Measurements from ENCODE around the gene CCM2L.

The CCM2L gene

GRCh38 chr20:31974296-31974695 lies 35.9 kb upstream of the CCM2L start:
- WGBS: 100% methylated on average over 2 of the region's 2 CpGs
- Histone ChIP-seq H3K23ac (ENCODE audit: low read length in 2 of 2) (no peak overlapping the region), H2AK5ac (ENCODE audit: low read length, severe bottlenecking) (no peak overlapping the region), H3K4ac (ENCODE audit: low read depth in 1 of 2, low read length in 2 of 2) (no peak overlapping the region), H3K14ac (ENCODE audit: low read length in 2 of 2) (no peak overlapping the region), H3K27me3 (ENCODE audit: control insufficient read depth in 1 of 2, insufficient read depth in 1 of 2, low read length in 2 of 2) (peaks cover 65 to 82% of the 10 kb centered on the region in 2 experiments), H2BK12ac (ENCODE audit: low read length in 2 of 2) (no peak overlapping the region), H2AFZ (ENCODE audit: low read depth, low read length) (no peak overlapping the region), H3K4me2 (ENCODE audit: low read length, poor library complexity, severe bottlenecking) (no peak overlapping the region), H4K91ac (ENCODE audit: low read length) (no peak overlapping the region), H3K9ac (ENCODE audit: low read length) (no peak overlapping the region), H3K4me3 (ENCODE audit: insufficient read depth in 1 of 2, low read depth in 1 of 2, low read length in 2 of 2) (no peak overlapping the region), H3K4me1 (ENCODE audit: control insufficient read depth, insufficient read depth, low read depth, low read length) (peaks cover 12% of the 10 kb centered on the region), H2BK5ac (ENCODE audit: low read depth, low read length, poor library complexity, severe bottlenecking) (no peak overlapping the region), H3K79me1 (replicated peaks; ENCODE audit: low read length, poor library complexity, severe bottlenecking) (no peaks in the 10 kb centered on the region), H3K9me3 (ENCODE audit: control insufficient read depth, low read length) (no peaks in the 10 kb centered on the region), H3K36me3 (ENCODE audit: control insufficient read depth in 1 of 2, insufficient read depth in 2 of 2, low read depth in 1 of 2, low read length in 2 of 2) (no peaks in the 10 kb centered on the region), H4K8ac (ENCODE audit: low read length) (no peak overlapping the region), H2BK15ac (ENCODE audit: low read depth, poor library complexity, severe bottlenecking) (no peak overlapping the region), H3K18ac (ENCODE audit: low read depth in 1 of 2, low read length in 2 of 2) (no peak overlapping the region), H3K27ac (ENCODE audit: low read length, poor library complexity, severe bottlenecking) (no peak overlapping the region), H2BK120ac (ENCODE audit: low read depth, low read length) (no peak overlapping the region)
- DNase-seq: no peak

- no peak overlapping the region for H4K91ac ChIP-seq (ENCODE audit: low read length)
- H3K4ac ChIP-seq (ENCODE audit: low read depth in 1 of 2, low read length in 2 of 2): no peak overlapping the region
- no peak for DNase-seq
- H4K8ac ChIP-seq (ENCODE audit: low read length): no peak overlapping the region
- H3K27ac ChIP-seq (ENCODE audit: low read length, poor library complexity, severe bottlenecking): no peak overlapping the region
- H2BK15ac ChIP-seq (ENCODE audit: low read depth, poor library complexity, severe bottlenecking): no peak overlapping the region
- H3K4me1 ChIP-seq (ENCODE audit: control insufficient read depth, insufficient read depth, low read depth, low read length): peaks cover 12% of the 10 kb centered on the region
- no peak overlapping the region for H2AK5ac ChIP-seq (ENCODE audit: low read length, severe bottlenecking)
- H3K9me3 ChIP-seq (ENCODE audit: control insufficient read depth, low read length): no peaks in the 10 kb centered on the region
- H2BK5ac ChIP-seq (ENCODE audit: low read depth, low read length, poor library complexity, severe bottlenecking): no peak overlapping the region
- H3K9ac ChIP-seq (ENCODE audit: low read length): no peak overlapping the region
- H3K36me3 ChIP-seq (ENCODE audit: control insufficient read depth in 1 of 2, insufficient read depth in 2 of 2, low read depth in 1 of 2, low read length in 2 of 2): no peaks in the 10 kb centered on the region
- H3K18ac ChIP-seq (ENCODE audit: low read depth in 1 of 2, low read length in 2 of 2): no peak overlapping the region
- peaks cover 58 to 82% of the 10 kb centered on the region in 2 experiments for H3K27me3 ChIP-seq (ENCODE audit: control insufficient read depth in 1 of 2, insufficient read depth in 1 of 2, low read length in 2 of 2)
- no peak overlapping the region for H3K14ac ChIP-seq (ENCODE audit: low read length in 2 of 2)
- no peak overlapping the region for H2BK120ac ChIP-seq (ENCODE audit: low read depth, low read length)
- no peak overlapping the region for H3K4me3 ChIP-seq (ENCODE audit: insufficient read depth in 1 of 2, low read depth in 1 of 2, low read length in 2 of 2)
- H3K79me1 ChIP-seq (replicated peaks; ENCODE audit: low read length, poor library complexity, severe bottlenecking): no peaks in the 10 kb centered on the region
- WGBS: 23% methylated on average over 9 of the region's 10 CpGs
- no peak overlapping the region for H3K4me2 ChIP-seq (ENCODE audit: low read length, poor library complexity, severe bottlenecking)
- H2BK12ac ChIP-seq (ENCODE audit: low read length in 2 of 2): no peak overlapping the region
- no peak overlapping the region for H2AFZ ChIP-seq (ENCODE audit: low read depth, low read length)
- H3K23ac ChIP-seq (ENCODE audit: low read length in 2 of 2): no peak overlapping the region
Measured at GRCh38 chr20:31974951-31975487, 35.2 kb upstream of the CCM2L start.

GRCh38 chr20:31975874-31976273 lies 34.4 kb upstream of the CCM2L start:
- 87% methylated on average over 2 of the region's 2 CpGs for WGBS
- no peak overlapping the region for H4K8ac ChIP-seq (ENCODE audit: low read length)

DNA sequence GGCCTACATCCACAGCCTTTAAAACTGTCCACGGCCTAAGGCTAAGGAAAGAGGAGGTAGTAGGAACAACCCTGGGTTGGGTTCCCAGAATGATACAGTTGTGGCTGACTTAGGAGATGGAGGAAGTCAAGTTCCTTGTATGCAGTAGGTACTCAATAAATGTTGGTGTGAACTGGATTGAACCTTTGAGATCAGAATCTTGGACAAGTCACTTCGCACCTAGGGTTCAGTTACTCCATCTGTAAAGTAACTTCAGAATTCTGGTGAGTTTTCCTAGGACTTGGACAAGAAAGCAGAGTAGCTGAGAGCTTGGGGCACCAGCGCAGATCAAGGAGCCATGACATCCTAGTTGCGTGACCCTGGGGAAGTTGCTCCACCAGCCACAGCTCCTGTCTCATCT lies 33.2 kb upstream of the CCM2L start:
- H2BK5ac ChIP-seq (ENCODE audit: low read depth, low read length, poor library complexity, severe bottlenecking): no peak overlapping the region
- H2BK15ac ChIP-seq (ENCODE audit: low read depth, poor library complexity, severe bottlenecking): no peak overlapping the region
- no peak overlapping the region for H2AK5ac ChIP-seq (ENCODE audit: low read length, severe bottlenecking)
- H3K79me1 ChIP-seq (replicated peaks; ENCODE audit: low read length, poor library complexity, severe bottlenecking): no peaks in the 10 kb centered on the region
- H3K27ac ChIP-seq (ENCODE audit: low read length, poor library complexity, severe bottlenecking): no peak overlapping the region
- H2BK12ac ChIP-seq (ENCODE audit: low read length in 2 of 2): no peak overlapping the region
- no peak overlapping the region for H3K14ac ChIP-seq (ENCODE audit: low read length in 2 of 2)
- H3K36me3 ChIP-seq (ENCODE audit: control insufficient read depth in 1 of 2, insufficient read depth in 2 of 2, low read depth in 1 of 2, low read length in 2 of 2): no peaks in the 10 kb centered on the region
- no peak overlapping the region for H3K4ac ChIP-seq (ENCODE audit: low read depth in 1 of 2, low read length in 2 of 2)
- no peak overlapping the region for H3K23ac ChIP-seq (ENCODE audit: low read length in 2 of 2)
- no peak overlapping the region for H3K9ac ChIP-seq (ENCODE audit: low read length)
- no peak for DNase-seq
- H3K4me1 ChIP-seq (ENCODE audit: control insufficient read depth, insufficient read depth, low read depth, low read length): peaks cover 12% of the 10 kb centered on the region
- H4K91ac ChIP-seq (ENCODE audit: low read length): no peak overlapping the region
- H3K27me3 ChIP-seq (ENCODE audit: control insufficient read depth in 1 of 2, insufficient read depth in 1 of 2, low read length in 2 of 2): peaks cover 51 to 76% of the 10 kb centered on the region in 2 experiments
- no peak overlapping the region for H2BK120ac ChIP-seq (ENCODE audit: low read depth, low read length)
- no peak overlapping the region for H3K18ac ChIP-seq (ENCODE audit: low read depth in 1 of 2, low read length in 2 of 2)
- 83% methylated on average over 4 of the region's 4 CpGs for WGBS
- H3K4me2 ChIP-seq (ENCODE audit: low read length, poor library complexity, severe bottlenecking): no peak overlapping the region
- no peak overlapping the region for H2AFZ ChIP-seq (ENCODE audit: low read depth, low read length)
- no peak overlapping the region for H3K4me3 ChIP-seq (ENCODE audit: insufficient read depth in 1 of 2, low read depth in 1 of 2, low read length in 2 of 2)
- H4K8ac ChIP-seq (ENCODE audit: low read length): no peak overlapping the region
- H3K9me3 ChIP-seq (ENCODE audit: control insufficient read depth, low read length): no peaks in the 10 kb centered on the region

More at GRCh38 chr20:31975874-31976273, 34.4 kb upstream of the CCM2L start:
- Histone ChIP-seq H2BK5ac (ENCODE audit: low read depth, low read length, poor library complexity, severe bottlenecking) (no peak overlapping the region), H3K9ac (ENCODE audit: low read length) (no peak overlapping the region), H3K23ac (ENCODE audit: low read length in 2 of 2) (no peak overlapping the region), H3K27me3 (ENCODE audit: control insufficient read depth in 1 of 2, insufficient read depth in 1 of 2, low read length in 2 of 2) (peaks cover 56 to 80% of the 10 kb centered on the region in 2 experiments), H2BK15ac (ENCODE audit: low read depth, poor library complexity, severe bottlenecking) (no peak overlapping the region), H2BK120ac (ENCODE audit: low read depth, low read length) (no peak overlapping the region), H3K4me3 (ENCODE audit: insufficient read depth in 1 of 2, low read depth in 1 of 2, low read length in 2 of 2) (no peak overlapping the region), H3K4me2 (ENCODE audit: low read length, poor library complexity, severe bottlenecking) (no peak overlapping the region), H3K4ac (ENCODE audit: low read depth in 1 of 2, low read length in 2 of 2) (no peak overlapping the region), H2AFZ (ENCODE audit: low read depth, low read length) (no peak overlapping the region), H3K14ac (ENCODE audit: low read length in 2 of 2) (no peak overlapping the region), H3K9me3 (ENCODE audit: control insufficient read depth, low read length) (no peaks in the 10 kb centered on the region), H3K27ac (ENCODE audit: low read length, poor library complexity, severe bottlenecking) (no peak overlapping the region), H2AK5ac (ENCODE audit: low read length, severe bottlenecking) (no peak overlapping the region), H4K91ac (ENCODE audit: low read length) (no peak overlapping the region), H3K36me3 (ENCODE audit: control insufficient read depth in 1 of 2, insufficient read depth in 2 of 2, low read depth in 1 of 2, low read length in 2 of 2) (no peaks in the 10 kb centered on the region), H2BK12ac (ENCODE audit: low read length in 2 of 2) (no peak overlapping the region), H3K4me1 (ENCODE audit: control insufficient read depth, insufficient read depth, low read depth, low read length) (peaks cover 12% of the 10 kb centered on the region), H3K18ac (ENCODE audit: low read depth in 1 of 2, low read length in 2 of 2) (no peak overlapping the region), H3K79me1 (replicated peaks; ENCODE audit: low read length, poor library complexity, severe bottlenecking) (no peaks in the 10 kb centered on the region)
- no peak for DNase-seq
